Measurements from ENCODE around the gene GPS2. TPM values are rescaled to one million over a fixed set of nuclear protein-coding genes. Genes with fewer than 3 reads are reported as not detected.

The GPS2 gene
- total and polyA plus RNA-seq, 2 donors (not counting 1 experiment from before 2014, with no cell fraction given), result 30.6 to 55.3 TPM

DNA sequence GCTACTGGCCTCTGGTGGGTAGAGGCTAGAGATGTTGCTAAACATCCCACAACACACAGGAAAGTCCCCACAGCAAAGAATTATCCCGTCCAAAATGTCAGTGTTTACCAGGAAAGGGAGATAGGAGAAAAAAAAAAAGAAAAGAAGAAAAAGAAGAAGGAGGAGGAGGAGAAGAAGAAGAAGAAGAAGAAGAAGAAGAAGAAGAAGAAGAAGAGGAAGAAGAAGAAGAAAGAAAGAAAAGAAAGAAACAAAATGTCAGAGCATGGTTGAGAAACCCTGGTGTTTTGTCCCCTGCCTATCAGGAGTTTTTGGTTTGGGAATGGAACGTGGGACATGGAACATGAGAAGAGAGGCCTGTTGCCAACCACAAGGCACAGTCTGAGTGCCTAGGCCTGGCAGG lies 42.2 kb upstream of the GPS2 start:
- H3K27me3 ChIP-seq (ENCODE audit: control insufficient read depth, insufficient read depth, low read length), result no peaks in the 10 kb centered on the region
- no peak overlapping the region for H3K4me3 ChIP-seq (replicated peaks in 1 of 4; ENCODE audit: control extremely low read depth in 1 of 4, insufficient read depth in 1 of 4, low read depth in 3 of 4, low read length in 4 of 4)
- H3K79me2 ChIP-seq (ENCODE audit: control insufficient read depth, insufficient read depth, low read length), result peaks cover 12% of the 10 kb centered on the region
- no peak overlapping the region for H2AFZ ChIP-seq (ENCODE audit: low read length)
- TF ChIP-seq, protein P1, sequence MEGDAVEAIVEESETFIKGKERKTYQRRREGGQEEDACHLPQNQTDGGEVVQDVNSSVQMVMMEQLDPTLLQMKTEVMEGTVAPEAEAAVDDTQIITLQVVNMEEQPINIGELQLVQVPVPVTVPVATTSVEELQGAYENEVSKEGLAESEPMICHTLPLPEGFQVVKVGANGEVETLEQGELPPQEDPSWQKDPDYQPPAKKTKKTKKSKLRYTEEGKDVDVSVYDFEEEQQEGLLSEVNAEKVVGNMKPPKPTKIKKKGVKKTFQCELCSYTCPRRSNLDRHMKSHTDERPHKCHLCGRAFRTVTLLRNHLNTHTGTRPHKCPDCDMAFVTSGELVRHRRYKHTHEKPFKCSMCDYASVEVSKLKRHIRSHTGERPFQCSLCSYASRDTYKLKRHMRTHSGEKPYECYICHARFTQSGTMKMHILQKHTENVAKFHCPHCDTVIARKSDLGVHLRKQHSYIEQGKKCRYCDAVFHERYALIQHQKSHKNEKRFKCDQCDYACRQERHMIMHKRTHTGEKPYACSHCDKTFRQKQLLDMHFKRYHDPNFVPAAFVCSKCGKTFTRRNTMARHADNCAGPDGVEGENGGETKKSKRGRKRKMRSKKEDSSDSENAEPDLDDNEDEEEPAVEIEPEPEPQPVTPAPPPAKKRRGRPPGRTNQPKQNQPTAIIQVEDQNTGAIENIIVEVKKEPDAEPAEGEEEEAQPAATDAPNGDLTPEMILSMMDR (conservative IDR thresholded peaks at IDR 0.05 in 1 of 2, IDR thresholded peaks at IDR 0.05 in 1 of 2; ENCODE audit: low read depth in 1 of 2, low read length in 2 of 2), result no peak
- TF ChIP-seq EZH2 (IDR thresholded peaks at IDR 0.05; ENCODE audit: low read length, missing control alignments), result no peak
- no peak overlapping the region for H3K9ac ChIP-seq (ENCODE audit: insufficient read depth, low read length)
- H3K4me1 ChIP-seq (ENCODE audit: control insufficient read depth, extremely low read depth, insufficient read depth, low read length), result peaks cover 15% of the 10 kb centered on the region
- H4K20me1 ChIP-seq (ENCODE audit: control insufficient read depth, extremely low read depth, insufficient read depth, low read length), result no peaks in the 10 kb centered on the region
- no peaks in the 10 kb centered on the region for H3K36me3 ChIP-seq (ENCODE audit: control insufficient read depth, insufficient read depth, low read length)
- no peak overlapping the region for H3K4me2 ChIP-seq (ENCODE audit: extremely low read depth, insufficient read depth, low read length)
- H3K27ac ChIP-seq (ENCODE audit: insufficient read depth, low read length), result no peak overlapping the region
- no peak for DNase-seq (ENCODE audit: low read depth in 2 of 2)
- H3K9me3 ChIP-seq (ENCODE audit: control insufficient read depth, insufficient read depth, low read depth, low read length), result no peaks in the 10 kb centered on the region

DNA sequence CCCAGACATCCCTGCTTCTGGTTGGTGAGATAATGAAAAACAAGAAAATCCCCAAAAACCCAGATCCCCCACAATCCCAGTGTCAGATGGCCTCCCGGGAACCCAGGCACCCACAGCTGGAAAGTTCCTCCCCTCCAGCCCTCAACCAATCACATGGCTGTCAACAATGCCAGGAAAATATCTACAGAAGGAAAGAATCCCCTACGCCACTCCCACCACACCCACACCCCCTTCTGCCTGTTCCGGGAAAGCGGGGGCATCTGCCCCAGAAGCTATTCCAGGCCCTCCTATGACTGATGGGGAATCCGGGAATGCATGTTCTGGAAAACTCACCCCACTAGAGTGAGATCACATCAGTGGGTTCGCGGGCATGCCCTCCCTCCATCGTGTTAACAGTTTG lies 41.6 kb upstream of the GPS2 start:
- H3K36me3 ChIP-seq (ENCODE audit: control insufficient read depth, insufficient read depth, low read length), result no peaks in the 10 kb centered on the region
- H4K20me1 ChIP-seq (ENCODE audit: control insufficient read depth, extremely low read depth, insufficient read depth, low read length), result no peaks in the 10 kb centered on the region
- H3K4me3 ChIP-seq (replicated peaks in 1 of 4; ENCODE audit: control extremely low read depth in 1 of 4, insufficient read depth in 1 of 4, low read depth in 3 of 4, low read length in 4 of 4), result peak overlapping the region in 1 of 4 experiments; percentile 25
- H3K27ac ChIP-seq (ENCODE audit: insufficient read depth, low read length), result no peak overlapping the region
- no peaks in the 10 kb centered on the region for H3K9me3 ChIP-seq (ENCODE audit: control insufficient read depth, insufficient read depth, low read depth, low read length)
- peaks cover 15% of the 10 kb centered on the region for H3K4me1 ChIP-seq (ENCODE audit: control insufficient read depth, extremely low read depth, insufficient read depth, low read length)
- H3K79me2 ChIP-seq (ENCODE audit: control insufficient read depth, insufficient read depth, low read length), result peaks cover 14% of the 10 kb centered on the region
- DNase-seq (ENCODE audit: low read depth in 2 of 2), result no peak
- no peaks in the 10 kb centered on the region for H3K27me3 ChIP-seq (ENCODE audit: control insufficient read depth, insufficient read depth, low read length)
- TF ChIP-seq, protein P1 (conservative IDR thresholded peaks at IDR 0.05 in 1 of 2, IDR thresholded peaks at IDR 0.05 in 1 of 2; ENCODE audit: low read depth in 1 of 2, low read length in 2 of 2), result no peak
- TF ChIP-seq EZH2 (IDR thresholded peaks at IDR 0.05; ENCODE audit: low read length, missing control alignments), result no peak
- H3K4me2 ChIP-seq (ENCODE audit: extremely low read depth, insufficient read depth, low read length), result no peak overlapping the region
- H2AFZ ChIP-seq (ENCODE audit: low read length), result no peak overlapping the region
- no peak overlapping the region for H3K9ac ChIP-seq (ENCODE audit: insufficient read depth, low read length)

DNA sequence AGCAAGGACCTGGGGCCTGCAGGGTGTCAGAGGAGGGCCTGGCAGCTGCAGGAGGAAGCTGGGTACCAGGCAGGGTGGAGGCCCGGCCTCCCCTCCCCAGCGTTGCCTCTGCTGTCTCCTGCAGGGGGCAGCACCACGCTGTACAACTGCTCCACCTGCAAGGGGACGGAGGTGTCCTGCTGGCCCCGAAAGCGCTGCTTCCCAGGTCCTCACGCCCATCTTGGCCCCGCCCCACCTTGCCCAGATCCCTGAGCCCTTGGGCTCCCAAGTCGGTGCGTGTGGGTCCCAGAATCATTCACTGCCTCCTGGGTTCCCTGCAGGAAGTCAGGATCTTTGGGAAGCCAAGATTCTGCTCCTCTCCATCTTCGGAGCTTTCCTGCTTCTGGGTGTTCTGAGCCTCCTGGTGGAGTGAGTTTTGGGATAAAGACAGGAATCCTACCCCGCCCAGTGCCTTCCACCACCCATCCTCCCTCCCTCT lies 41.0 kb upstream of the GPS2 start:
- peaks cover 15% of the 10 kb centered on the region for H3K4me1 ChIP-seq (ENCODE audit: control insufficient read depth, extremely low read depth, insufficient read depth, low read length)
- no peaks in the 10 kb centered on the region for H3K27me3 ChIP-seq (ENCODE audit: control insufficient read depth, insufficient read depth, low read length)
- TF ChIP-seq, protein P1 (conservative IDR thresholded peaks at IDR 0.05 in 1 of 2, IDR thresholded peaks at IDR 0.05 in 1 of 2; ENCODE audit: low read depth in 1 of 2, low read length in 2 of 2), result peak; percentile 62 to 73
- no peak for TF ChIP-seq EZH2 (IDR thresholded peaks at IDR 0.05; ENCODE audit: low read length, missing control alignments)
- no peak overlapping the region for H3K4me2 ChIP-seq (ENCODE audit: extremely low read depth, insufficient read depth, low read length)
- peak; percentile 52 to 63 for DNase-seq (ENCODE audit: low read depth in 2 of 2)
- H4K20me1 ChIP-seq (ENCODE audit: control insufficient read depth, extremely low read depth, insufficient read depth, low read length), result no peaks in the 10 kb centered on the region
- peak overlapping the region in 1 of 4 experiments; percentile 25 for H3K4me3 ChIP-seq (replicated peaks in 1 of 4; ENCODE audit: control extremely low read depth in 1 of 4, insufficient read depth in 1 of 4, low read depth in 3 of 4, low read length in 4 of 4)
- H3K79me2 ChIP-seq (ENCODE audit: control insufficient read depth, insufficient read depth, low read length), result peaks cover 15% of the 10 kb centered on the region
- H2AFZ ChIP-seq (ENCODE audit: low read length), result no peak overlapping the region
- H3K27ac ChIP-seq (ENCODE audit: insufficient read depth, low read length), result no peak overlapping the region
- no peaks in the 10 kb centered on the region for H3K9me3 ChIP-seq (ENCODE audit: control insufficient read depth, insufficient read depth, low read depth, low read length)
- no peak overlapping the region for H3K9ac ChIP-seq (ENCODE audit: insufficient read depth, low read length)
- H3K36me3 ChIP-seq (ENCODE audit: control insufficient read depth, insufficient read depth, low read length), result no peaks in the 10 kb centered on the region
